ENCODE data around the gene EIF2S1.

DNA sequence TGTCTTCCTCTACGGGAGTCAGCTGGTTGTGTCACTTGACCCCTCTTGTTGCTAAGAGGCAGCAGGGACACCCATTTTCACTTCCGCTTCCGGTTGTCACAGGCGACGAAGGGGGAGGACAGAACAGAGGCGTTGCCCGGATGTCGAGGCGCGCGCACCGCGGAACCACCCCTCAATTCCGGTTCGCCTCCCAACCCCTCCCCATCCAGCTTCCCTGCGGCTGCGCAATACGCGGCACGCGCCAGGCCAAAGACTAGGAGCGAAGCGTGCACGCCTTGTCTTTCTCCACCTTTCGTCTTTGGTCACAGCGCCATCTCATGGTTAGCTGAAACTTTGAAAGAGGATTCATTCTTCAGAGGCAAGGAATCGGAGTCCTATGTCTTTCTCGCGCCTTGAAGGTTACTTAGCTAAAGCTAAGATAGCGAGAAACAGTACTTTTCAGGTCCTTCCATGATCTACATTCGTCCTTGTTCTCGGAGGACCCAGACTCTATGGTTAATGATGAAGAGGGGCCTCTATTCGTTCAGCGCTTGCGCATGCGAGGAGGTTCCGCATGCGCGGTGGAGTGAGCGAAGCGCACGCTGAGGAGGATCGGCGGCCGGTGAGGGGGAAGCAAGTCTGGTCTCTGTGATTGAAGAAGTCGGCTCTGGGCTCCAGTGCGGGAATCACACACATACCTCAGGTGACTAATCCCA, at the start of gene EIF2S1, which contains the start of gene ATP6V1D:
- TF ChIP-seq, protein P1, sequence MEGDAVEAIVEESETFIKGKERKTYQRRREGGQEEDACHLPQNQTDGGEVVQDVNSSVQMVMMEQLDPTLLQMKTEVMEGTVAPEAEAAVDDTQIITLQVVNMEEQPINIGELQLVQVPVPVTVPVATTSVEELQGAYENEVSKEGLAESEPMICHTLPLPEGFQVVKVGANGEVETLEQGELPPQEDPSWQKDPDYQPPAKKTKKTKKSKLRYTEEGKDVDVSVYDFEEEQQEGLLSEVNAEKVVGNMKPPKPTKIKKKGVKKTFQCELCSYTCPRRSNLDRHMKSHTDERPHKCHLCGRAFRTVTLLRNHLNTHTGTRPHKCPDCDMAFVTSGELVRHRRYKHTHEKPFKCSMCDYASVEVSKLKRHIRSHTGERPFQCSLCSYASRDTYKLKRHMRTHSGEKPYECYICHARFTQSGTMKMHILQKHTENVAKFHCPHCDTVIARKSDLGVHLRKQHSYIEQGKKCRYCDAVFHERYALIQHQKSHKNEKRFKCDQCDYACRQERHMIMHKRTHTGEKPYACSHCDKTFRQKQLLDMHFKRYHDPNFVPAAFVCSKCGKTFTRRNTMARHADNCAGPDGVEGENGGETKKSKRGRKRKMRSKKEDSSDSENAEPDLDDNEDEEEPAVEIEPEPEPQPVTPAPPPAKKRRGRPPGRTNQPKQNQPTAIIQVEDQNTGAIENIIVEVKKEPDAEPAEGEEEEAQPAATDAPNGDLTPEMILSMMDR (IDR thresholded peaks at IDR 0.05), result peak in 11 of 12 donors; percentile 76 to 100 (median 94)
- peak in 1 of 2 donors; percentile 43 for TF ChIP-seq POLR2A (IDR thresholded peaks at IDR 0.05)

All from heart left ventricle (tissue), 13 donors.